Right atrium auricular region (tissue), 2 donors: Measurements from ENCODE around the gene STOML3. TPM values are rescaled to one million over a fixed set of nuclear protein-coding genes. Genes with fewer than 3 reads are reported as not detected.
A peak's percentile ranks its signal among the peaks of the same experiment; 100 is the strongest.

Experiments
- DNase-seq: peaks from one replicate; pipeline ENCODE4 v3.0.0-alpha.2; 2019; ENCODE audit warnings: low spot score
- H3K27ac ChIP-seq, 2 donors: fragments of 200-600 bp; sonication (generic); 1 replicate in 1 of 2; 2 replicates in 1 of 2; pipeline ENCODE4 v1.5.1; 2016 to 2019
- H3K27me3 ChIP-seq, 2 donors: fragments of 200-600 bp; sonication (generic); one replicate each; pipeline versions ENCODE4 v1.5.1 to v1.6.0; 2017 to 2019
- H3K36me3 ChIP-seq: fragments of 200-600 bp; sonication (generic); one replicate; pipeline ENCODE4 v1.5.1; 2016
- H3K4me1 ChIP-seq, 2 donors: fragments of 200-600 bp; sonication (generic); one replicate each; pipeline versions ENCODE4 v1.5.1 to v1.6.0; 2017 to 2019
- H3K4me3 ChIP-seq, 2 donors: fragments of 200-600 bp; sonication (generic); 1 replicate in 1 of 2; 2 replicates in 1 of 2; pipeline ENCODE4 v1.5.1; 2017 to 2019; ENCODE audit warnings: mild to moderate bottlenecking in 1 of 2, moderate library complexity in 1 of 2
- H3K9me3 ChIP-seq, 2 donors: fragments of 200-600 bp; sonication (generic); one replicate each; pipeline ENCODE4 v1.5.1; 2019
- CTCF ChIP-seq, 2 donors: fragments of 200-600 bp; sonication (generic); IDR thresholded peaks; one replicate each; pipeline ENCODE4 v1.5.1; 2019; ENCODE audit warnings: antibody characterized with exemption in 2 of 2
- total RNA-seq, 2 donors: library from RNA; depleted of rRNA; stranded (reverse); fragments of >200 nt; gene quantifications; one replicate each; pipeline ENCODE4 v1.1.0, GENCODE V29; 2016

STOML3 gene
- total RNA-seq, 2 donors from 2014 or later: not detected

- DNase-seq: peak; percentile 63
- no peaks in the 10 kb centered on the region for H3K4me1 ChIP-seq
Observed at GRCh38 chr13:38951525-38952313, 38.9 kb downstream of the STOML3 start.

GRCh38 chr13:38950987-38951386 is 39.6 kb downstream of the STOML3 start:
- H3K27ac ChIP-seq: no peak overlapping the region
- no peaks in the 10 kb centered on the region for H3K36me3 ChIP-seq
- H3K4me3 ChIP-seq: no peak overlapping the region
- TF ChIP-seq CTCF (IDR thresholded peaks at IDR 0.05): no peak
- H3K4me1 ChIP-seq: no peaks in the 10 kb centered on the region
- DNase-seq: no peak
- no peaks in the 10 kb centered on the region for H3K27me3 ChIP-seq
- H3K9me3 ChIP-seq: peaks cover 0 to 9% of the 10 kb centered on the region in 2 donors

More at GRCh38 chr13:38951525-38952313, 38.9 kb downstream of the STOML3 start:
- no peaks in the 10 kb centered on the region for H3K27me3 ChIP-seq
- no peak overlapping the region for H3K27ac ChIP-seq
- no peaks in the 10 kb centered on the region for H3K36me3 ChIP-seq
- no peak for TF ChIP-seq CTCF (IDR thresholded peaks at IDR 0.05)
- H3K9me3 ChIP-seq: peaks cover 0 to 9% of the 10 kb centered on the region in 2 donors
- no peak overlapping the region for H3K4me3 ChIP-seq

- Histone ChIP-seq H3K4me3 (no peak overlapping the region), H3K9me3 (peaks cover 0 to 9% of the 10 kb centered on the region in 2 donors), H3K27me3 (no peaks in the 10 kb centered on the region), H3K4me1 (no peaks in the 10 kb centered on the region), H3K36me3 (no peaks in the 10 kb centered on the region), H3K27ac (no peak overlapping the region)
- TF ChIP-seq CTCF (IDR thresholded peaks at IDR 0.05): no peak
- DNase-seq: no peak
Observed at GRCh38 chr13:38947054-38947453, 43.6 kb downstream of the STOML3 start.

- DNase-seq: no peak
- H3K4me1 ChIP-seq: no peaks in the 10 kb centered on the region
- no peak overlapping the region for H3K4me3 ChIP-seq
- no peaks in the 10 kb centered on the region for H3K36me3 ChIP-seq
- H3K27ac ChIP-seq: no peak overlapping the region
- no peak for TF ChIP-seq CTCF (IDR thresholded peaks at IDR 0.05)
- H3K9me3 ChIP-seq: peaks cover 0 to under 1% of the 10 kb centered on the region in 2 donors
- no peaks in the 10 kb centered on the region for H3K27me3 ChIP-seq
Observed at GRCh38 chr13:38944219-38944618, 46.4 kb downstream of the STOML3 start.

GRCh38 chr13:38943231-38943630 is 47.4 kb downstream of the STOML3 start:
- no peak for TF ChIP-seq CTCF (IDR thresholded peaks at IDR 0.05)
- no peak for DNase-seq
- H3K4me3 ChIP-seq: no peak overlapping the region
- H3K36me3 ChIP-seq: no peaks in the 10 kb centered on the region
- no peaks in the 10 kb centered on the region for H3K27me3 ChIP-seq
- H3K4me1 ChIP-seq: no peaks in the 10 kb centered on the region
- no peak overlapping the region for H3K27ac ChIP-seq
- H3K9me3 ChIP-seq: no peaks in the 10 kb centered on the region
